ENCODE data around the gene FBP2.

DNA sequence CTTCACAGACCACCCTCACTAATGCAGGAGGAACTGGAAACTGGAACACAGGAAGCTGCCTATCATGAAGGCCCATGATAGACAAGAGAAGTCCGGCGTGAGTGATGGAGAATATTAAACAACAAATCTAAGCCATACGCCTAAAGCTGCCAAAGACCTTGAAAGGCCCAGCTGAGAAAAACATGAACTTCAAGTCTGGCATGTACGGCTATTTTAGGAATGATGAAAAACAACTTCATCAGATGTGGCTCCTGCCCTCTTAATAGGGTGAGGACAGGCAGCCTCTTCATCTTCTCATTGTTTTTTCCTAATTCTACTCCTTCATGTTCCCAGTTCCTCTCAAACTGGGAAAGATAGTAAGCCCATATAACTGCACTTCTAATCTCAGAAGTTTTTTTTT is 25.4 kb upstream of the FBP2 start:
- TF ChIP-seq, protein P1, sequence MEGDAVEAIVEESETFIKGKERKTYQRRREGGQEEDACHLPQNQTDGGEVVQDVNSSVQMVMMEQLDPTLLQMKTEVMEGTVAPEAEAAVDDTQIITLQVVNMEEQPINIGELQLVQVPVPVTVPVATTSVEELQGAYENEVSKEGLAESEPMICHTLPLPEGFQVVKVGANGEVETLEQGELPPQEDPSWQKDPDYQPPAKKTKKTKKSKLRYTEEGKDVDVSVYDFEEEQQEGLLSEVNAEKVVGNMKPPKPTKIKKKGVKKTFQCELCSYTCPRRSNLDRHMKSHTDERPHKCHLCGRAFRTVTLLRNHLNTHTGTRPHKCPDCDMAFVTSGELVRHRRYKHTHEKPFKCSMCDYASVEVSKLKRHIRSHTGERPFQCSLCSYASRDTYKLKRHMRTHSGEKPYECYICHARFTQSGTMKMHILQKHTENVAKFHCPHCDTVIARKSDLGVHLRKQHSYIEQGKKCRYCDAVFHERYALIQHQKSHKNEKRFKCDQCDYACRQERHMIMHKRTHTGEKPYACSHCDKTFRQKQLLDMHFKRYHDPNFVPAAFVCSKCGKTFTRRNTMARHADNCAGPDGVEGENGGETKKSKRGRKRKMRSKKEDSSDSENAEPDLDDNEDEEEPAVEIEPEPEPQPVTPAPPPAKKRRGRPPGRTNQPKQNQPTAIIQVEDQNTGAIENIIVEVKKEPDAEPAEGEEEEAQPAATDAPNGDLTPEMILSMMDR (IDR thresholded peaks at IDR 0.05; ENCODE audit: low read depth, low read length, poor library complexity, severe bottlenecking), result no peak
- no peak for TF ChIP-seq EZH2phosphoT487 (IDR thresholded peaks at IDR 0.05; ENCODE audit: borderline replicate concordance, low read length)

Data from DOHH2 (cell line).